ENCODE data around the gene CTAGE1. TPM values are rescaled to one million over a fixed set of nuclear protein-coding genes. Genes with fewer than 3 reads are reported as not detected.

Gene CTAGE1
- total and polyA plus RNA-seq, 10 of the 15 experiments (the other 5 are each of a cell fraction or from before 2014, with no cell fraction given), result 0.01 TPM; not detected in 9

- ChIA-PET POLR2A (no interaction called here), RAD21 (ENCODE audit: unreplicated experiment) (no interaction called here), SMC1A (ENCODE audit: uncharacterized antibody, unreplicated experiment) (interaction anchor here (0.9 kb wide), 1 partner anchor 29 kb away, joined by 3 read pairs; no protein-coding TSS in a partner anchor), CTCF (no interaction called here)
- no peak for DNase-seq (ENCODE audit: low read depth, low spot score)
- Histone ChIP-seq H3K27ac (ENCODE audit: control insufficient read depth, insufficient read depth) (no peak overlapping the region), H3K4me2 (ENCODE audit: control insufficient read depth, insufficient read depth) (no peak overlapping the region), H3K9me3 (replicated peaks; ENCODE audit: control insufficient read depth, insufficient read depth, low read length) (no peaks in the 10 kb centered on the region), H4K20me1 (ENCODE audit: control insufficient read depth, insufficient read depth) (no peaks in the 10 kb centered on the region), H3K9ac (ENCODE audit: control insufficient read depth, insufficient read depth, low read length) (no peak overlapping the region), H3K79me2 (ENCODE audit: control insufficient read depth, insufficient read depth, low read length) (no peaks in the 10 kb centered on the region), H3K36me3 (ENCODE audit: control insufficient read depth in 2 of 2, insufficient read depth in 2 of 2, low read length in 1 of 2) (no peaks in the 10 kb centered on the region), H3K4me1 (ENCODE audit: control insufficient read depth, insufficient read depth, low read length) (no peaks in the 10 kb centered on the region), H3K27me3 (replicated peaks in 1 of 2; ENCODE audit: control insufficient read depth in 2 of 2, insufficient read depth in 2 of 2, low read length in 1 of 2) (no peaks in the 10 kb centered on the region; a peak in 1 of 4 replicates), H3K4me3 (no peak overlapping the region), H2AFZ (ENCODE audit: control insufficient read depth, low read depth, low read length) (no peak overlapping the region)
- intact Hi-C loops (cut with micrococcal nuclease; ENCODE audit: unreplicated experiment), result no loop called here
- FAIRE-seq, result no peak
- no TSS peak for BruUV-seq (replicated peaks)
- in situ Hi-C loops (cut with MboI), result no loop called here
- 7% methylated on average over 7 of the region's 7 CpGs for WGBS (ENCODE audit: insufficient coverage, insufficient replicate concordance, low lambda C conversion rate, missing lambda C conversion rate)
- TF ChIP-seq ETV6 (conservative IDR thresholded peaks at IDR 0.05 in 1 of 2, IDR thresholded peaks at IDR 0.05 in 1 of 2; ENCODE audit: borderline replicate concordance in 1 of 2, low read depth in 1 of 2), result no peak
- TF ChIP-seq WRNIP1 (IDR thresholded peaks at IDR 0.05; ENCODE audit: borderline replicate concordance, low read depth, low read length), result no peak
- TF ChIP-seq CBFB (IDR thresholded peaks at IDR 0.05; ENCODE audit: low read depth), result no peak
- TF ChIP-seq GABPA (IDR thresholded peaks at IDR 0.05; ENCODE audit: low read depth), result no peak
- TF ChIP-seq PRDM15 (CRISPR knock-in tag; IDR thresholded peaks at IDR 0.05), result no peak
- no peak for TF ChIP-seq TAF1 (IDR thresholded peaks at IDR 0.05; ENCODE audit: borderline replicate concordance, low read depth, low read length)
- no peak for TF ChIP-seq GATAD2B (conservative IDR thresholded peaks at IDR 0.05; ENCODE audit: low read depth)
- no peak for TF ChIP-seq BHLHE40 (IDR thresholded peaks at IDR 0.05; ENCODE audit: borderline replicate concordance in 1 of 2, low read depth in 2 of 2, low read length in 1 of 2)
- TF ChIP-seq CBX3 (IDR thresholded peaks at IDR 0.05; ENCODE audit: borderline replicate concordance, low read depth), result no peak
- no peak for TF ChIP-seq SMAD5 (IDR thresholded peaks at IDR 0.05; ENCODE audit: low read depth)
- TF ChIP-seq ESRRA (IDR thresholded peaks at IDR 0.05; ENCODE audit: low read length), result no peak
- TF ChIP-seq TBL1XR1 (IDR thresholded peaks at IDR 0.05; ENCODE audit: low read depth, low read length), result no peak
- no peak for TF ChIP-seq CHD2 (IDR thresholded peaks at IDR 0.05; ENCODE audit: borderline replicate concordance, low read depth, low read length)
- TF ChIP-seq YY1 (IDR thresholded peaks at IDR 0.05; ENCODE audit: low read depth, low read length), result no peak
- TF ChIP-seq SMC3 (IDR thresholded peaks at IDR 0.05; ENCODE audit: borderline replicate concordance, low read length), result no peak
- TF ChIP-seq MEF2A (IDR thresholded peaks at IDR 0.05; ENCODE audit: insufficient read depth, low read depth, low read length), result no peak
- no peak for TF ChIP-seq JUND (IDR thresholded peaks at IDR 0.05; ENCODE audit: low read depth, low read length)
- no peak for TF ChIP-seq SIX5 (IDR thresholded peaks at IDR 0.05; ENCODE audit: low read depth, low read length, severe bottlenecking)
- no peak for ATAC-seq
Observed at GRCh38 chr18:22427822-22428549, 10.3 kb upstream of the CTAGE1 start.

All from GM12878 (cell line).